K562 (cell line): Measurements from ENCODE around the gene SLC34A3. TPM values are rescaled to one million over a fixed set of nuclear protein-coding genes. Genes with fewer than 3 reads are reported as not detected.
A peak's percentile ranks its signal among the peaks of the same experiment; 100 is the strongest.

Experiments
- ARID4B ChIP-seq: sonication (generic); formaldehyde crosslinking; IDR thresholded peaks from 2 replicates; pipeline ENCODE4 v1.8.0; 2022; ENCODE audit warnings: mild to moderate bottlenecking, missing genetic modification reagents
- ARNT ChIP-seq, 2 experiments: fragments of 450-650 bp; IDR thresholded peaks; 2 replicates each; pipeline ENCODE4 v1.6.1; 2016; ENCODE audit warnings: mild to moderate bottlenecking in 1 of 2
- CREB1 ChIP-seq, 2 experiments: sonication (generic) in 1 of 2; formaldehyde crosslinking in 1 of 2; IDR thresholded peaks; 2 replicates each; pipeline versions ENCODE4 v1.6.1 to v1.8.0; 2012 to 2022; ENCODE audit warnings: inconsistent platforms in 1 of 2, mild to moderate bottlenecking in 1 of 2, missing genetic modification reagents in 1 of 2, moderate library complexity in 1 of 2
- ETV1 ChIP-seq: fragments of 450-650 bp; conservative IDR thresholded peaks from 2 replicates; pipeline ENCODE4 v1.6.1; 2016; ENCODE audit warnings: missing genetic modification characterization, control low read depth, low read depth, missing compliant biosample characterization
- FOXJ2 ChIP-seq: fragments of 200-800 bp; sonication (Bioruptor generic); IDR thresholded peaks from 2 replicates; pipeline ENCODE4 v1.6.1; 2016; ENCODE audit warnings: missing genetic modification characterization, missing compliant biosample characterization
- GATAD2B ChIP-seq: fragments of 450-650 bp; IDR thresholded peaks from 2 replicates; pipeline ENCODE4 v1.6.1; 2017; ENCODE audit warnings: mild to moderate bottlenecking, borderline replicate concordance
- HSF4 ChIP-seq: fragments of 250-450 bp; sonication (Bioruptor Pico); IDR thresholded peaks from 2 replicates; pipeline ENCODE4 v2.1.2; 2022; ENCODE audit warnings: mild to moderate bottlenecking, moderate library complexity, borderline replicate concordance
- KLF16 ChIP-seq: IDR thresholded peaks from 2 replicates; pipeline ENCODE4 v1.6.1; 2016; ENCODE audit warnings: antibody characterized with exemption
- LARP7 ChIP-seq: fragments of 450-650 bp; IDR thresholded peaks from 2 replicates; pipeline ENCODE4 v1.6.1; 2016
- NFIX ChIP-seq: fragments of 250-450 bp; sonication (Bioruptor Pico); IDR thresholded peaks from 2 replicates; pipeline ENCODE4 v1.4.0; 2020; ENCODE audit warnings: low read depth, mild to moderate bottlenecking, moderate library complexity
- NR2C2 ChIP-seq, 2 experiments: fragments of 200-800 bp in 1 of 2; sonication (Bioruptor generic) in 1 of 2; sonication (generic) in 1 of 2; formaldehyde crosslinking in 1 of 2; IDR thresholded peaks; 2 replicates each; pipeline versions ENCODE4 v1.6.1 to v1.8.0; 2016 to 2022; ENCODE audit warnings: mild to moderate bottlenecking in 1 of 2, missing compliant biosample characterization in 1 of 2, missing genetic modification characterization in 1 of 2, missing genetic modification reagents in 1 of 2
- OTX1 ChIP-seq: fragments of 450-650 bp; formaldehyde crosslinking; IDR thresholded peaks from 2 replicates; pipeline ENCODE4 v1.4.0; 2022; ENCODE audit warnings: mild to moderate bottlenecking
- POLR3A ChIP-seq: IDR thresholded peaks from 2 replicates; pipeline ENCODE4 v1.6.1; 2011; ENCODE audit warnings: borderline replicate concordance, mild to moderate bottlenecking, moderate library complexity; ENCODE audit not compliant: insufficient read length, insufficient read depth; ENCODE audit errors: extremely low read depth
- PREB ChIP-seq: sonication (generic); formaldehyde crosslinking; IDR thresholded peaks from 2 replicates; pipeline ENCODE4 v1.8.1; 2023; ENCODE audit warnings: mild to moderate bottlenecking, missing genetic modification reagents
- TBP ChIP-seq: optimal IDR thresholded peaks from 2 replicates; pipeline ENCODE3; 2011; ENCODE audit warnings: low read depth, low read length, improper control_type of control experiment
- TCF7L2 ChIP-seq: fragments of 150-350 bp; IDR thresholded peaks from 2 replicates; pipeline ENCODE4 v1.6.1; 2016; ENCODE audit warnings: low read depth, mild to moderate bottlenecking, low read length, moderate library complexity
- VEZF1 ChIP-seq: fragments of 200-800 bp; sonication (Bioruptor generic); IDR thresholded peaks from 2 replicates; pipeline ENCODE4 v1.6.1; 2017; ENCODE audit warnings: missing genetic modification characterization, missing compliant biosample characterization
- ZNF311 ChIP-seq: fragments of 250-450 bp; sonication (Bioruptor Pico); IDR thresholded peaks from 2 replicates; pipeline ENCODE4 v1.4.0; 2020; ENCODE audit warnings: mild to moderate bottlenecking, moderate library complexity
- ZNF354B ChIP-seq: fragments of 250-450 bp; sonication (Bioruptor Pico); IDR thresholded peaks from 2 replicates; pipeline ENCODE4 v1.4.0; 2020
- polyA plus RNA-seq, 8 experiments: library from polyadenylated mRNA; depleted of rRNA in 4 of 8; stranded (reverse) in 5 of 8; unstranded in 3 of 8; fragments of >200 nt; fragmentation: Nextera tagmentation in 2 of 8; fragmentation: Illumina TruSeq in 1 of 8; extraction: Ambion mirVana in 2 of 8; extraction: Trizol in 1 of 8; gene quantifications; 2 replicates each; pipeline versions ENCODE4 v1.2.1 to v1.2.3, GENCODE V29; 2011 to 2014; ENCODE audit warnings: inconsistent platforms in 1 of 8, missing spikeins in 1 of 8
- total RNA-seq, 7 experiments: library from RNA; depleted of rRNA in 6 of 7; stranded (reverse); fragments of >200 nt in 6 of 7; fragmentation: Illumina TruSeq in 2 of 7; extraction: Trizol in 2 of 7; gene quantifications; 2 replicates each; pipeline versions ENCODE4 v1.2.1 to v1.2.3, GENCODE V29; 2011 to 2021; ENCODE audit warnings: low replicate concordance in 1 of 7

Gene SLC34A3
- total and polyA plus RNA-seq, 9 of the 15 experiments (the other 6 are each of a cell fraction or from before 2014, with no cell fraction given), result not detected

- TF ChIP-seq CREB1 (IDR thresholded peaks at IDR 0.05), result no peak
- no peak for TF ChIP-seq CREB1 (CRISPR knock-in tag; IDR thresholded peaks at IDR 0.05)
- no peak for TF ChIP-seq ZNF311 (CRISPR knock-in tag)
- TF ChIP-seq TCF7L2, result no peak
- no peak for TF ChIP-seq OTX1 (CRISPR knock-in tag)
- no peak for TF ChIP-seq POLR3A
- TF ChIP-seq ARID4B (CRISPR knock-in tag), result peak; percentile 35; the same call in 1 of the 2 replicates
- TF ChIP-seq FOXJ2 (tag), result no peak
- TF ChIP-seq LARP7, result no peak
- no peak for TF ChIP-seq ZNF354B (CRISPR knock-in tag)
- TF ChIP-seq HSF4 (CRISPR knock-in tag), result no peak
- TF ChIP-seq NFIX (CRISPR knock-in tag), result no peak
- TF ChIP-seq PREB, result no peak
- peak; percentile 60 for TF ChIP-seq TBP
- TF ChIP-seq ARNT (IDR thresholded peaks at IDR 0.05), result no peak
- peak; percentile 59; the same call in 1 of the 2 replicates for TF ChIP-seq VEZF1 (CRISPR knock-in tag)
- TF ChIP-seq ETV1 (tag), result peak; percentile 54
- TF ChIP-seq KLF16, result no peak
- TF ChIP-seq NR2C2 (CRISPR knock-in tag; IDR thresholded peaks at IDR 0.05), result no peak
- TF ChIP-seq NR2C2 (tag; IDR thresholded peaks at IDR 0.05), result no peak
- no peak for TF ChIP-seq GATAD2B
Measured at GRCh38 chr9:137217276-137218211, 13.2 kb upstream of the SLC34A3 start (continued).
